GM23248 (cell line): Measurements from ENCODE around the gene IL17RC.

Experiments
- EZH2 ChIP-seq: fragments of 200-600 bp; sonication (generic); IDR thresholded peaks from 2 replicates; pipeline ENCODE4 v1.6.1; 2018; ENCODE audit warnings: antibody characterized with exemption, mild to moderate bottlenecking; ENCODE audit not compliant: insufficient read depth, poor library complexity, severe bottlenecking
- EZH2phosphoT487 ChIP-seq: fragments of 200-600 bp; sonication (generic); IDR thresholded peaks from 2 replicates; pipeline ENCODE4 v1.6.1; 2018; ENCODE audit warnings: antibody characterized with exemption, moderate library complexity, mild to moderate bottlenecking, low read depth; ENCODE audit not compliant: insufficient read depth

DNA sequence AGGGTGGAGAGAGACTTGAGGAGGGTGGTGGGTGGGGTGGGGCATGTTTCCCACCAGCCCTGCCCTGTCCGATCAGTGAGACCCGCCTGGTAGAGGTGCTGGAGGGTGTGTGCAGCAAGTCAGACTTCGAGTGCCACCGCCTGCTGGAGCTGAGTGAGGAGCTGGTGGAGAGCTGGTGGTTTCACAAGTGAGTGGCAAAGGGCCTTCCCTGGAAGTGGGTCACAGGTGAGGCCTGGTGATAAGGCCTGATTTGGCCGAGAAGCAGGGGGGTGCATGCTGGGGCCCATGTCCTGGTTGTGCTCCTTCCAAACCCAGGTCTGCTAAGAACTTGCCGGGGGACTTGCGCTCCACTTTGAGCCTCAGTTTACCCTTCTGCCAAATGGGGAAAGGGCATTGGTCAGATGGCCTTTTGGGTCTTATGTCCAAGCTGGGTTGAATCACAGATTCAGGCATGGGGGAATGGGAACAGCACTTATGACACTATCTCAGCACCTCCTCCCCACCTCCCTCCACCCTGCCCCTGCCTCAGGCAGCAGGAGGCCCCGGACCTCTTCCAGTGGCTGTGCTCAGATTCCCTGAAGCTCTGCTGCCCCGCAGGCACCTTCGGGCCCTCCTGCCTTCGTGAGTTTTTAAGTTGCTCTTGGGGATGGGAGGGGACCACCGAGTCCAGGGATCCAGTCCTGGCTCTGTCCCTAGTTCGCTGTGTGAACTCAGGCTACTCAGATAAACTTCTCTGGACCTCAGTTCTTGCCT lies 20.8 kb downstream of the IL17RC start:
- TF ChIP-seq EZH2 = no peak
- TF ChIP-seq EZH2phosphoT487 = no peak
